Muscle of arm (tissue), 12 donors: ENCODE measurements around the gene ARRDC4. TPM values are rescaled to one million over a fixed set of nuclear protein-coding genes. Genes with fewer than 3 reads are reported as not detected.
"Not testable (repeated sequence)": the region's sequence is repeated elsewhere in the genome, so short reads cannot be mapped to it uniquely, and the experiment has no call there.

Experiments
- DNase-seq: peaks from one replicate; pipeline ENCODE4 v3.0.0-alpha.2; 2013
- polyA plus RNA-seq, 12 donors: library from polyadenylated mRNA; unstranded; fragments of 120-200 nt; gene quantifications; one replicate each; pipeline ENCODE4 v1.2.1, GENCODE V29; 2013; ENCODE audit not compliant: insufficient read length in 12 of 12

The ARRDC4 gene
- polyA plus RNA-seq, 12 donors = 15.0 to 28.4 (median 19.6) TPM; not detected in 1

- no peak for DNase-seq
These were observed 1.8 kb downstream of the ARRDC4 start for GRCh38 chr15:97962263-97962662.

- DNase-seq = no peak
These were observed 3.3 kb downstream of the ARRDC4 start for GRCh38 chr15:97963779-97964178.

DNA sequence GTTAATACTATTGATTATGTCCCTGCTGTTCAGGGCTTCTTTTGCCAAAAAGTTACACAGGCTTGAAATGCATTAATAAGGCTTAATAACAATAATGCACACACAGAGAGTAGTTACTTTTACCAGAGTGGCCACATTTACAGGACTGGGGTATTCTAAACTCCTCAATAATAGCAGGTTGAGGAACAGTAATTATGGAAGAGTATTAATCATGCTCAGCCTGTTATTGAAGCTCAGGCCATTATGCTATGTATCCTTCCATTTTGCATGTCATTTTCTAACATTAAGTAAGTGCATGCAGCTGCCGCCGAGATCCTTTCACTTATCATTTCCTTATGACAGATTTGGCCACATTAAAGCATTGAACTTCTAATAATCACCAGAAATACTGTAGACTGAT is 5.7 kb downstream of the ARRDC4 start:
- no peak for DNase-seq

DNA sequence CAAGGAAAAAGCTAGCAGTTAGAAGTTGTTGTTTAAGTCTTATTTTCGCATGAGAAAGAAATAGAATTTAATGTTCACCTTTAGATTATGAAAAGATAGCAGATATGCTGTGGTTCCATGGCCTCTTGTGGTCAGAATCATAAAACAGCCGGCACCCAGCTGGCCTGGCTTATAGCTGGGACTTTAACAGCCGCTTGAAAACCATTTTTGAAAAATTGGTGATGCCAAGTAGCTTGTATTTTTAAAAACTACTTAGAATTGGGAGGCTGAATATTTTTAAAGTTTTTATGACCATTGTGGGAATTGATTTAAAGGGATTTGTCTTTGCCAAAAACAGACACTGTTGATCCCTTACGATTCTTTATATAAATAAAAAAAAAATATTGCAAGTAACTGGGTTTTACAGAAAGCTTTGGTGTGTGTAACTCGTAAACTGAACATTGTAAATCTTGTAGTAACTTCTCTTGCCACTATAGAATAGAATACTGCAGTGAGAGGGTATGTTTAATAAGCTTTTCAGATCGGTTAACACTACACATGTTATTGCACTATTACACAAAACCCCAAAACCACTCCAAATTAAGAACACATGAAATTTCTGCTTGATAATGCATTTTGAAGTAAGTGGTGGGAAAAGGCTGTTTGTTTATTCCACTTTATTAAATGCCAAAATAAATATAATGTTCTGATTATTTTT is 6.6 kb downstream of the ARRDC4 start:
- DNase-seq = no peak

DNA sequence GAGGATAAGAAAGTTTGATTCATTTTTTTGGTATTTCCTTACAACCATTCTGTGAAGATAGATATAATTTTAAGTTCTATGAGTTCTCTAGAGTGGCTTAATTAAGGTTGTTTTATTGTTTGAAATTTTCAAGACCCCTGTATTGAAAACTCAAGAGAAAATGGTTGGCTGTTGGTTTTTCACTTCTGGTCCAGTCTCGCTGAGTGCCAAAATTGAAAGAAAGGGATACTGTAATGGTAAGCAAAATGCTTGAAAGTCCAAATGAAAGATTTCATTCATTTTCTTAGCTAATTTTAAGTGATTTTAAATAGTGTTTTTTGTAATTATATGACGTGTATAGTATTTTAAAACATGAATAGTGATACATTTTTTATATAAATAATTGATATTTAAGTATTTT is 7.4 kb downstream of the ARRDC4 start:
- no peak for DNase-seq

- DNase-seq = peak; percentile 19
These were observed 7.9 kb downstream of the ARRDC4 start for GRCh38 chr15:97968380-97968779.

DNA sequence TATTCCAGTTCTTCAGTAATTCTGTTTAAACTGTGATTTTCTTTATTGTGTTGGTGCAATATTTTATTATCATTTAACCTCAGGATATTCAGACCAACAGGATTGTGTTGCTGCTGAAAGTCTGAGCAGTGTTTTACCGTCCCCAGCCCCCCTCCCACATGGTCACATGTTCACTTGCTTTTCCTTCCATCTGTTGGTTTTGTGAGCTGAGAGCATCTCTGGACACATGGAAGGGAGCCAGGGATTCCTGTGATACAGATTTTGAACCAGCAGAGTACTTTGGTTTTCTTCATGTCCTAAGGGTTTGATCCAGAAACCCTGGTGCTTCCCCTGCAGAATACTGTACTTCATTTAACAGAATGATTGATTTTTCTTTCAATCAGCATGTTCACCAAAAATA is 11.9 kb downstream of the ARRDC4 start:
- no peak for DNase-seq

- DNase-seq = no peak
These were observed 15.6 kb downstream of the ARRDC4 start for GRCh38 chr15:97976129-97976528.

GRCh38 chr15:97976766-97977503 is 16.4 kb downstream of the ARRDC4 start:
- no peak for DNase-seq

- no peak for DNase-seq
These were observed 17.2 kb downstream of the ARRDC4 start for GRCh38 chr15:97977734-97978133.

GRCh38 chr15:97978401-97979139 is 18.1 kb downstream of the ARRDC4 start:
- DNase-seq = no peak

- DNase-seq = no peak
These were observed 18.6 kb downstream of the ARRDC4 start for GRCh38 chr15:97979140-97979520.

- DNase-seq = no peak
These were observed 20.6 kb downstream of the ARRDC4 start for GRCh38 chr15:97981058-97981457.

- DNase-seq = no peak
These were observed 21.3 kb downstream of the ARRDC4 start for GRCh38 chr15:97981758-97982157.

DNA sequence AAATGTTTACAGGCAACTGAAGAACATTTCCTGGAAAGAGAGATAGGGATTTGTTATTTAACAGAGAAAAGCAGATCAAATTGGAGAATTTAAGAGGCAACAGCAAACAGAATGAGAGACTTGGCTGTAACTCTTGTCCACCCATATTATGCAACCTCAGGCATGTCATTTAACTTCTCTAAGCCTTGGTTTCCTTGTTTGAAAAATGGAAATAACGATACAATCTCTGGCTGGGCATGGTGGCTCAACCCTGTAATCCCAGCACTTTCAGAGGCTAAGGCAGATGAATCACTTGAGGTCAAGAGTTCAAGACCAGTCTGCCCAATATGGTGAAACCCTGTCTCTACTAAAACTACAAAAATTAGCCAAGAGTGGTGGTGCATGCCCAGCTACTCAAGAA is 23.7 kb downstream of the ARRDC4 start:
- no peak for DNase-seq

DNA sequence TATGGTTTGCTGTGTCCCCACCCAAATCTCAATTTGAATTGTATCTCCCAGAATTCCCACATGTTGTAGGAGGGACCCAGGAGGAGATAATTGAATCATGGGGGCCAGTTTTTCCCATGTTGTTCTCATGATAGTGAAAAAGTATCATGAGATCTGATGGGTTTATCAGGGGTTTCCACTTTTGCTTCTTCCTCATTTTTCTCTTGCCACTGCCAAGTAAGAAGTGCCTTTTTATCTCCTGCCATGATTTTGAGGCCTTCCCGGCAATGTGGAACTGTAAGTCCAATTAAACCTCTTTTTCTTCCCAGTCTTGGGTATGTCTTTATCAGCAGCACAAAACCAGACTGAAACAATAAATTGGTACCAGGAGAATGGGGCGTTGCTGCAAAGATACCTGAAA is 25.5 kb downstream of the ARRDC4 start:
- not testable (repeated sequence) for DNase-seq

- DNase-seq = no peak
These were observed 26.3 kb downstream of the ARRDC4 start for GRCh38 chr15:97986781-97987180.

- no peak for DNase-seq
These were observed 28.8 kb downstream of the ARRDC4 start for GRCh38 chr15:97989299-97989698.

DNA sequence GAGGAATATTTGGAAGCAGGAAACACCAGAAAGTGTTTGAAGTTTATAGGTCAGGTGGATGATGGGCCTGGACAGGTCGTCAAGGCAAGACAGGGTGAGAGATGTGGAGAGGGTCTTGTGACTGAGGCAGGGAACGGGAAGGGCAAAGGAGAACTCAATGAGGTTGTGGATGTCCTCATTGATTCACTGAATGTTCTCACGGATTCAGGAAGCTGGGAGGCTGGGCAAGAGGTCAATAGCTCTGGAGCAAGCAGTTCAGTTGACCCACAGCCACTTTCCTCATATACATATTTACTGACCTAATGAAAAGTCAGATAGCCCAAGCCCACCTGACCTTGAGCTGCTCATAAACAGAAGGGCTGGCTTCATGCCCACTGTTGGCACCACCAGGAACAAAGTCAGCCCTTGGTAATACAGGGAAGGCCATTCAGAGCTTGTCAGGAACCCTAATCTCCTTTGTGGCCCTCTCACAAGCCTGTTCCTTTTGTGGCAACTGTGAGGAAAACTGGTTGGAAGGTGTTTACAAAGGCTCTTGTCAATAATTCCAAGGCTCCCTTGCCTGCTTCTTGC is 31.6 kb downstream of the ARRDC4 start:
- DNase-seq = no peak

- no peak for DNase-seq
These were observed 32.3 kb downstream of the ARRDC4 start for GRCh38 chr15:97992823-97993222.

DNA sequence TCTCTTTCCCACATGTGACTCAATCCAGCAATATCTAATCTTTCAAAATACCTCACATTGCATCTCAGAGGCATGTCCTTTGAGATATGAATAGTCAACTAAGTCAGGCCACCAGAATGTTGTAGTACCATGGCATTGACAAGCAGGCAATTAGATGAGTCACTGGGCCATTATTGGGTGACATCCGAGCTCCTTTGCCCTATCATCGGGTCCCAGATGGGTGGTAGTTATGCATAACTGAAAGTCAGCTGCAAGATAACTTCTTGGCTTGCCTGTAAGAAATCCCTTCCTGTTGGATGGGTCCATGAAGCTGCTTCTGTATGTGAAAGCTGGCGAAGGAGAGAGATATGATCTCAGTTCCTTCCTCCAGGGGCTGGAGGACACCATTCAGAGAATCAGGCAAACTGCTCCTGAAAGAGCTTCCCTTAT is 32.8 kb downstream of the ARRDC4 start:
- no peak for DNase-seq

DNA sequence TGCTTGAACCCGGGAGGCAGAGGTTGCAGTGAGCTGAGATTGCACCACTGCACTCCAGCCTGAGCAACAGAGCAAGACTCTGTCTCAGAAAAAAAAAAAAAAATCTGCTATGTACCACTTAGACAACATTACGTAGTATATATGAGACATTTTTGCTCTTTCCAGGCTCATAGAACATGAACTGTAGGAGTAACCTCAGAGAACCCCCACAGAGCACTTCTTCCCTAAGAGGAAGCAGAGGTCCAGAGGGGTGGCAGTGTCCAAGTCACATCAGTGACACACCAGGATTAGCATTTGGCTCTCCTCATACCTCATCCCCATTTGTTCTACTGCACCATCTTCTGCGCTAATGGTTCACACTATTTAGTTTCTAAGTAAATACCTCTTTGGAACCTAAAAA is 33.7 kb downstream of the ARRDC4 start:
- DNase-seq = no peak

GRCh38 chr15:97995192-97995591 is 34.7 kb downstream of the ARRDC4 start:
- no peak for DNase-seq
